GM18508 (cell line): ENCODE data around the gene FOXO3.

Source experiments
- ATAC-seq: cut with Tn5 transposase; IDR thresholded peaks from one replicate; pipeline ENCODE4 v1.9.1; 2021; ENCODE audit warnings: moderate number of reproducible peaks; ENCODE audit not compliant: insufficient read depth, unreplicated experiment

FOXO3 gene

DNA sequence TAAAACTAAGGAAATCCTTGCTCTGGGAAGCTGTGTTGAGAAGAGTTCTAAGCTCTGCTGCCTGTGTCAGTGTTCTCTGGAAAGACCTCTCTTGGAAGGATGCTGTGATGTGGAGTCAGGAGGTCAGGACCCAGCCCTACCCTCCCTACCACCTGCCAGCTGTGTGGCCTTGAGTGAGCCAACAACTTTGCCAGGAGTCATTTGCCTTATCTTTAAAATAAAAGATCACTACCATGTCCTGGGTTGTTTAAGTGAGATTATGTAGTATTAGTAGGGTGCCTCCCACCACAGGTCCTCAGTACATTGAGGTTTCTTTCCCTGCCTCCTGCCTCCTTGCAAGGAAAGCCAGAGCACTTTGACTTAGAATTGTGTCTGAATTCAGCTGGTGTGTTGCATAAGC lies 64.9 kb downstream of the FOXO3 start:
- no peak for ATAC-seq

GRCh38 chr6:108626777-108627176 lies 66.1 kb downstream of the FOXO3 start:
- ATAC-seq: no peak

- no peak for ATAC-seq
Observed at GRCh38 chr6:108627692-108628550, 67.2 kb downstream of the FOXO3 start.

- ATAC-seq: no peak
Observed at GRCh38 chr6:108630050-108630714, 69.5 kb downstream of the FOXO3 start.

DNA sequence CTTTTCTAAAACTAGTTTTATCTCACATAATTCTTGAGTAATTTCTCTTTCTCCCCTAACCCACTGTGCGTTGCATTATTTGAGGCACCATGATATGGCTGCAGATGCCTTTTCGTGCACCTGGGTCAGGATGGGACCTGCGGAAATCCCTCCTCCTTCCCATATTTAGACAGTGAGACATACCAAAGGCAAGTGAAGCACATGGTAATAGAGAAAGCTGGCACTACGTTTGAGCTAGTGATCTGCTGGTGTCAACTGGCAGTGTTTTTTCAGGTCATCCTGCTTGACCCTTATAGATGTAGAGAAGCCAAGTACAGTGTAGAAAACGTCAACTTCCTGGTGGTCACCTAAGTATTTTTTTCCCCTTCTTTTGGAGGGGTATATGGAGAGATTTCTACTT lies 71.7 kb downstream of the FOXO3 start:
- ATAC-seq: no peak

DNA sequence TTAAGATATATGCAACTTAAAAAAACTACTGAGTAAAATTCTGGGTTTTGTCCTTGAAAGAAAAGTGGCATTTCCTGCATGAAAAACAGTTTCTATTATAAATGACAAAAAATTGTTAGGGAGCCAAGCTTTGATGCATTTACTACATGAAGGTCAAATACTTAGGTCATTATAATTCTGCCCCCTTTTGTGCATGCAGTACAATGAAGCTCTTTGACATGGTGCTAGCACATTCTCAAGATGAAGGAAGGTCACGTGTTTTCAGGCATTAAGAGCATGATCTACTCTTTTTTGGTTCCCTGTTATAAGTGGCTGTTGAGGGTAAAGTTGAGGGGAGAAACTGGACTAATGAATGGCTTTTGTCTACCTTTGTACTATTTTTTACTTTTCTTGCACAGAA lies 72.7 kb downstream of the FOXO3 start:
- ATAC-seq: no peak

- no peak for ATAC-seq
Observed at GRCh38 chr6:108635505-108636226, 74.9 kb downstream of the FOXO3 start.

DNA sequence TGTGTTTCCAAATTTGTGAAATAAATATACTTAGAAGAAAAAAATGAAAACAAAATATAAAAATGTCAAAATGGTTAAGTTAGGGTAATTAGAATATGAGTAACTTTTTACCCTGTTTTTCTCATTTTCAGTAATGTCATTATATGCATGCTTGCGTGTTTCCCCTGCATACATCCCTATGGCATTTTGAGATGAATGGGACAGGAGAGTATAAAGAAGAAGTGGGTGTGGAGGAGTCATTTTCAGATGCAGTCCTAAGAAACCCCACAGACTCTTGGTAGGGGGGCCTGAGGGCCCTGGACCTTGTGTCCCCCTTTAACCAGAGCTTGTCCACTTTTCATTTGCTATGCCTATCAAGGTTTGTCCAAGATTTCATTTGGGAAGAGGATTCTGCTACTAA lies 77.2 kb downstream of the FOXO3 start:
- ATAC-seq: no peak

DNA sequence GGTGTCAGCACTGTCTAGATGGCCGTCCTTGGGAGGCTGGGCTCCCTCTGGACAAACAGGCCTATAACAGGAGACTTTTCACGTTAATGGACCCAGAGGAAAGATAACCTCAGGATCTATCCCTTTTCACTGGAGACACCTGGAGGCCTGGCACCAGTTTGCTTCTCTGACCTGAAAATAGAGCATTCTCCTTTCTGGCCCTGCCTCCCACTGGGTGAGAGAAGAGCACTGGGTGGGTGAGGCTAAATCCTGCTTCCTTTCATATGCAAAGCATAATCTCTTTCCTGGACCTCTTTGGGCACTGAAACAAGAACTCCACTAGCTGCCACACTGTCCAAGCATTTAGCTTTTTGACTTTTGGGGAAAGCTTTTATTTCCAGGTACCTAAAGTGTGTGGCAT lies 78.3 kb downstream of the FOXO3 start:
- no peak for ATAC-seq

GRCh38 chr6:108640104-108640503 lies 79.4 kb downstream of the FOXO3 start:
- ATAC-seq: no peak

DNA sequence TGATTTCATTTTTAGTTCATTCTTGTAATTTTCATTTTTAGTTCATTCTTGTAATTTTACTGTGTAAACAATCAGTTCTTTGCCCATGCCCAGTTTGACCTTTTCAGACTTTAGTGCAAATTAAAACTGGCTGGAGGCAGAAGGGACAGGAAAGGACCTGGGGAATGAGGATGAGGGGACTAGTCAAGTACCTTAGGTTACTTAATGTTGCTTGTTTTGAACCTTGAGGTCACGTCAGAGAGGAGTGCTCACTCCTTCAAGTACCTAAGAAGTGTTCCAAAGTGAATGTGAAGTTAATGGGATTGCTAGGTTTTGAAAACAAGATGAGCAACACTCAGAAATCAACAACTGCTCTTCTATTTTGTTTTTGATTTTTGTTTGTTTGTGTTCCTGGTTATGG lies 82.5 kb downstream of the FOXO3 start:
- ATAC-seq: no peak

- no peak for ATAC-seq
Observed at GRCh38 chr6:108644252-108644651, 83.5 kb downstream of the FOXO3 start.

DNA sequence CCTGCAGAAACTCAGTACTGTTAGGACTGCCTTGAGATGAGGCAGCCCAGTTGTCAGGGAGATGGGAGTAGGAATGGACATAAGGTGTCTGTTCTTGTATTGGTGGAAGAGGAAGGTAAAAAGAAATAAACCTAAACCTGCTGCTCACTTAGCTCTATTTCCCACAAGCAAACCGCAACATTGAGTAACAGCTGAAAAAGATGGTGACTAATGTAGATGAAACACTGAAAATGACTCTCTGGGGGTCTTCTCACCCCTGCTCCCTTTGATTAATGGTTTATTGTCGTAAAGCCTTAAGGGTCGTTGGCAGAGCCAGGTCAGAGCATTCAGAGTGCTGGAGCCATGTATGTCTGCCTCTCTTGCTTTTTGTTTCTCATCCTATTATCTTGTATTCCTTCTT lies 87.5 kb downstream of the FOXO3 start:
- no peak for ATAC-seq

DNA sequence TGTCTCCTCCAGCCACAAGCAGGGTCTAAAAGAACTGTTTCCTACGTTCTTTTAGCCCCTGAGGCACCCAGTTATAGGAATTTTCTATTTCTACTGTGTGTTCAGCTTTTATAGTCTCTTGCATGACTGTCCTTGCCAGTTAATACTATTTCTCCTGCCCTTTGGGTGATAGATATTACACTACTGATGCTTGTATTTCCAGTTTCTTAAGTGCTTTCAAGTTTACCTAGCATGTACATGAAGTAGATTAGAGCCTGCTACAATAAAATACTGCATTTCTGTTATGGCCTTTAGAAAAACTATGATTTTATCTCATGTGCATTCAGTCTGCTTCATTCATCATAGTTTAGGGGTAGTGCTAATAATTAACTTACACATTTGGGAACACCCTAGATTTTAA lies 89.6 kb downstream of the FOXO3 start:
- ATAC-seq: no peak

GRCh38 chr6:108650781-108651180 lies 90.1 kb downstream of the FOXO3 start:
- no peak for ATAC-seq

DNA sequence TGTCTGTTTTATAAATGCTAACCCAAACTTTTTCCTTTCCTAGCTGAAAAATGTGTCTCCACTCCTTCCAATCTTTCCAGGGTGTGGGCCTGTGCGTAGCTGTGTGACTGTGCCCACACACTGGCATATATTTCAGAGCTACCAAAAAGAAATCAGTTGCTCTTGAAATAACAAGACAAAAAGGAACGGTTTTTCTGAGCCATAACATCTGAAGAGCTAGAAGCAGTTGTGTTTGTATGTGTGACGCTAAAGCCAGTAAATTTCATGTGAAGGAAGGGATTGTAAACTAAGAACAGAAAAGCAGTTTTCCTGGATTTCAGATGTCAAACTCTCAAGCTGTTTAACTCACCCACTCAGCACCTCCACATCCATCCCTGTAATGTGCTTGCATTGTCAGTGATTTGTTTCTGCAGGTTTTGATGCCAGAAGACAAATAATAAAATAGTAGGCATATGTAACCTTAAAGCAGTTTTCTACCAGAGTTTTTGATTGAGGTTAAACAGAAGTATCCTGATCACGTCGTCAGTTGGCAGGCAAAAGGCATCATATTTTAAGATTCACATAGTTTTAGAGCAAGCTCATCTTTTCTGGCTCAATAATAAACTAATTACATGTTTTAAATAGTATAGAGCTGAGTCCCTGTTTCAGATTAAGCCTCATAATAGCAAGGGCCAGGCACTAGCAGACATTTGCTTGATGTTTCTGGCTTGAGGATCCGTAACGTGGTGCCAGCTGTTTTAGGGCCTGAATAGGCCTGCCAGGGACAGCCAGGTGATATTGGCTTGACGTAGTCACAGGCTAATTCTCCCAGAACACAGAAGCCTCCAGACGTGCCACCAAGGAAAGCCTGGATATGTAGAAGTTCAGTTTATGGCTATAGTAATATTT lies 90.9 kb downstream of the FOXO3 start:
- ATAC-seq: no peak

GRCh38 chr6:108652375-108652774 lies 91.7 kb downstream of the FOXO3 start:
- no peak for ATAC-seq

DNA sequence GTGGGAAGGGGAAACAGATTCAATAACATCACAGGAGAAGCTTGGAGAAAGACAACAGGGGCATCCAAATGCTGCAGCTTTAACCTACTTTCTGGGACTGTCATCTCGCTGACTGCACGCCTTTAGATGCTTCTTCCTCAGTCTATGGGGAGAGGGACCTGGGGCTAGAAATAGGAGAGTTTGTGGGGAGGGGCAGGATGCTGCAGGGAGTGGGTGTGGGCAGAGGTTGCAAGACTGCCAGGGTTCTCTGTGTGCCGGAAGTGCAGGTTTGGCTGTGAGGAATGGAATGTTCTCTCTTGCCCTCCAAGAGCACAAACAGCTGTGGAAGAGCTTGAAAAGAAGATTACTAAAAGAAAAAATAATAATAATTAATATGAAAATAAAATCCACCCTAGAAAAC lies 93.2 kb downstream of the FOXO3 start:
- ATAC-seq: no peak

DNA sequence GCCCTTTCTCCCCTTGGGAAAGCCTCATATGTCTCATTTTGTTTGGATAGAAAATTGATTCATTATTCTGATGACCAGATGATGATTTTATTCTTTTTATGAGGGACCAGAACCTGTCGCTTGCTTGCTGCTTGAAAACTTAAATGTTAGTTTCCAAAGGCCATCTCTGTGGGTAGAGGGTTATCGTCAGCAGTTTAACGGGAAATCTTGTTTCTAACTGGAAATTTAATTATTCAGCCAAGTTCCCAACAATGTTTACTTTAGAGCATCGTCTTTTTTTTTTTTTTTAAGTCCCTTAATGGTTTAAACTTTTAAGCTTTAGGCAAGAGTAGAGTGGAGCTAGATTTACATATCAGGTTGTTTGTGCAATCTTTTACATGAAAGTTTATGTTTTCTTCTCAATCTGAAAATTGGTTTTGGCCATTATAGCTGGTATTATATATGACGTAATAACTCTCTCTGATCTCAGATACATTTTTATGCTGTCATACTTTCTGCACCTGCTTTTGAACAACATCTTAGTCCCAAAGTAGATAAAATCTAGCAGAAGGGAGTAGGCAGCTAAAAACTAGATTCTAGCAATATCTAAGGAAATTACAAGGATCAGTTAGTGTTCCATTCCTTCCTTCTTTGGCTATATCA lies 93.9 kb downstream of the FOXO3 start:
- ATAC-seq: no peak
